Activated T-helper 1 cell treated with anti-CD3 and anti-CD28 coated beads, Interleukin-12 subunit alpha, Interleukin-12 subunit beta, Interleukin-2, Interleukin-4 antibody, amounts not matched to agents 30 ng/mL and 10 ng/mL and 1 ng/mL, durations not matched to agents 14 hours and 24 hours and 36 hours (primary cell): Measurements from ENCODE around the gene EEF1A2. TPM values are rescaled to one million over a fixed set of nuclear protein-coding genes. Genes with fewer than 3 reads are reported as not detected.

Experiments used
- DNase-seq: peaks from one replicate; pipeline ENCODE4 v3.0.0; 2021; ENCODE audit warnings: low spot score
- H3K27ac Mint-ChIP-seq: one replicate; pipeline ENCODE4 v1.8.0; 2021; ENCODE audit warnings: mild to moderate bottlenecking, mixed read lengths
- H3K27me3 Mint-ChIP-seq: one replicate; pipeline ENCODE4 v1.8.0; 2022; ENCODE audit warnings: mild to moderate bottlenecking, moderate library complexity, mixed read lengths; ENCODE audit not compliant: insufficient read depth
- H3K36me3 Mint-ChIP-seq: one replicate; pipeline ENCODE4 v1.8.0; 2021; ENCODE audit warnings: low read depth, mixed read lengths
- H3K4me1 Mint-ChIP-seq: one replicate; pipeline ENCODE4 v1.8.0; 2021; ENCODE audit warnings: low read depth, mixed read lengths
- H3K4me3 Mint-ChIP-seq: one replicate; pipeline ENCODE4 v1.8.0; 2021; ENCODE audit warnings: mild to moderate bottlenecking, moderate library complexity, mixed read lengths
- H3K9me3 Mint-ChIP-seq: one replicate; pipeline ENCODE4 v1.8.0; 2021; ENCODE audit warnings: mixed read lengths
- intact Hi-C: fragments of 100-400 bp; cut with micrococcal nuclease; formaldehyde crosslinking; loops from one replicate; pipeline ENCODE4 v1.15.1; 2024
- total RNA-seq: library from RNA; stranded (reverse); gene quantifications from 2 replicates; pipeline ENCODE4 v1.2.3, GENCODE V29; 2022

The EEF1A2 gene
- total RNA-seq, 1 donor from 2014 or later: 0.80 TPM

DNA sequence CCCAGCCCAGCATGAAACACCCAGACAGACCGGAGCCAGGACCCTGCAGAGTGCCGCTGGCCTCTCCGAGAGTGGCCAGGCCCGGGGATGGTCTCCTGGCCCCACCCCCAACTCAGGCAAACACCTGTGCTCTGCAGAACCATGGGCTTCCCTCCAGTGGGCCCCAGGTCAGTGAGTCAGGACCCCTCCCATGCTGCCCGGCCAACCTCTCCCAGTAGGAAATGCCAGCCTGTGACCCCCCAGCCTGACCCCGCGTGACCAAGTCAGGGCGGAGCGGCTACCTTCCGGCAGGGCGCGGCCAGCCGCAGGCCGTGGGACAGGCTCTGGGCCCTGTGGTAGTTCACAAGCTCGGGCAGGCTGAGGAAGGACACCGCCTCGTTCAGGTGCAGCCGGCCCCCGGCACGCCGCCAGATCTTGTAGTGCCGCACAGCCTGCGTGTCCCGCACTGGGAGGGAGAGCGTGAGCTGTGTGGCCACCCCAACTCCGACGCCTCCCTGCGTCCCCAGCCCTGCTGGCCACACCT is 35.0 kb upstream of the EEF1A2 start:
- H3K36me3 Mint-ChIP-seq: no peaks in the 10 kb centered on the region
- no peaks in the 10 kb centered on the region for H3K9me3 Mint-ChIP-seq
- DNase-seq: no peak
- no peaks in the 10 kb centered on the region for H3K4me1 Mint-ChIP-seq
- intact Hi-C loops: no loop called here
- H3K4me3 Mint-ChIP-seq: no peak overlapping the region
- peaks cover 1% of the 10 kb centered on the region for H3K27me3 Mint-ChIP-seq
- H3K27ac Mint-ChIP-seq: no peak overlapping the region

GRCh38 chr20:63533388-63533787 is 34.5 kb upstream of the EEF1A2 start:
- Mint-ChIP-seq H3K9me3 (no peaks in the 10 kb centered on the region), H3K4me3 (no peak overlapping the region), H3K36me3 (no peaks in the 10 kb centered on the region), H3K4me1 (no peaks in the 10 kb centered on the region), H3K27ac (no peak overlapping the region), H3K27me3 (peaks cover 1% of the 10 kb centered on the region)
- intact Hi-C loops: no loop called here
- no peak for DNase-seq

GRCh38 chr20:63532449-63532971 is 33.6 kb upstream of the EEF1A2 start:
- H3K27me3 Mint-ChIP-seq: peaks cover 1% of the 10 kb centered on the region
- intact Hi-C loops: no loop called here
- H3K4me3 Mint-ChIP-seq: no peak overlapping the region
- no peaks in the 10 kb centered on the region for H3K4me1 Mint-ChIP-seq
- no peak for DNase-seq
- no peaks in the 10 kb centered on the region for H3K9me3 Mint-ChIP-seq
- H3K27ac Mint-ChIP-seq: no peak overlapping the region
- no peaks in the 10 kb centered on the region for H3K36me3 Mint-ChIP-seq

DNA sequence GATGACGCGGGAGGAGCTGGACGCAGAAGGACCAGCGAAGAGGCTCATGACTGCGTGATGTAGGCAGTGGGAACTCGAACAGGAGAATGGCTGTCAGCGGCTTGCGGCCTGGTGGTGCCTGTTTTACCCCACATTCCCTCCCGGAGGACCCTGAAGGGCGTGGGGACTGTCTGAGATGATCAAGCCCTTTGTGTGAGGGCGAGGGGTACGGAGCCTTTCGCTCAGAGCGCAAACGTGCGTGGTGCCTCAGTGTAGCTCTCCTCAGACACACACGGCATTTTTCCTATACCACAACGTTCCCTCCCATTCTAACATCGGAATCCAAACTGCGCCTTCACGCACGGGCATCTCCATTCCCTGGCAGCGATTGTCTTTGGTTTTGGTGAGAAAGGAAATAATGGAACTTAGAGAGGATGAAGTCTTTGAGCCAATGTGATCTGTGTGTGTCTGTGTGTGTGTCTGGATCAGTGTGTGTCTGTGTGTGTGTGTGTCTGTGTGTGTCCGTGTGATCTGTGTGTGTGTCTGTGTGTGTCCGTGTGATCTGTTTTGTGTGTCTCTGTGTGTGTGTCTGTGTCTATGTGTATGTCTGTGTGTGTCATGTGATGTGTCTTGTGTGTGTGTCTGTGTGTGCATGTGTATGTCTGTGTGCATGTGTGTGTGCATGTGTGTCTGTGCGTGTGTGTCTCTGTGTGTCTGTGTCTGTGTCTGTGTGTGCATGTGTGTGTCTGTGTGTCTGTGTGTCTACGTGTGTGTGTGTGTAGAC is 33.0 kb upstream of the EEF1A2 start:
- Mint-ChIP-seq H3K9me3 (no peaks in the 10 kb centered on the region), H3K27ac (no peak overlapping the region), H3K4me3 (no peak overlapping the region), H3K4me1 (no peaks in the 10 kb centered on the region), H3K36me3 (no peaks in the 10 kb centered on the region), H3K27me3 (peaks cover 1% of the 10 kb centered on the region)
- no peak for DNase-seq
- intact Hi-C loops: no loop called here

- Mint-ChIP-seq H3K27me3 (peaks cover 1% of the 10 kb centered on the region), H3K36me3 (no peaks in the 10 kb centered on the region), H3K9me3 (no peaks in the 10 kb centered on the region), H3K4me3 (no peak overlapping the region), H3K4me1 (no peaks in the 10 kb centered on the region), H3K27ac (no peak overlapping the region)
- no peak for DNase-seq
- intact Hi-C loops: no loop called here
Measured at GRCh38 chr20:63530788-63531160, 31.9 kb upstream of the EEF1A2 start.

DNA sequence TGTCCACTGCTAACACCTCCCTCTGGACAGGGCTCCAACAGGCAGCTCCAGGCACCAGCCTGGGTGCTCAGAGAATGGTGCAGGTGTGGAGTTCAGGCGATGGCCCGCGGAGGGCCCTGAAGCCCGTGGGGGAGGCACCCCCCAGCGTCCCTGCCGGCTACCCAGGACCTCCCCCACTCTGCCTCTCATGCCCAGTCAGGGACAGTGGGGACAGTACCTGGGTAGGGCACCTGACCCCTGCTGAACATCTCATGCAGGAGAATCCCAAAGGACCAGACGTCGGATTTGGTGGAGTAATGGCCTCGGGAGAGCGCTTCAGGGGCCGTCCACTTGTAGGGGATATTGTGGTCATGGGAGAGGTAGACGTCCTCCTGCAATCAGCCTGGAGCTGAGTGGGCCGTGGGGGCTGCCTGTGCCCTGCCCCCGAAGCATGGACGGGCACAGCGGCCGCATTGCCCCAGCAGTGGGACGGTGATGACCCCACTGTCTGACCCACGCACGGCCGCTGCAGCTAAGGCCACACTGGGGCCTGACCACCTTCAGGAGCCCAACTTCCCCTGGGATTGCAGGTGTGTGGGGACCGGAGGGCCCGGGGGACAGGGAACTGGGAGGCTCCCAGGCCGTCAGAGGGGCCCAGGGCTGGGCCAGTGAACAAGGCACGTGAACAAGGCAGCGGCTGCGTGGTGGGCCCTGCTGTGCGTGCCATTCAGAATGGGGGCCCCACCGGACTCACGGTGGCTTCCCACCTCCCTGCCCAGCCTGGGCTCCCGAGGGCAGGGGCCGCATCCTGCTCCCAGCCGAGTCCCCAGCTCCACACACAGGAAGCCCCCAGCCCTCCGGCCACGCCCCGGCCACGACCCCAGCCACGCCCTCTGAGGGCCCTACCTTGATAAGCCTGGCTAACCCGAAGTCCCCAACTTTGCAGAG is 31.2 kb upstream of the EEF1A2 start:
- H3K27me3 Mint-ChIP-seq: peaks cover 1% of the 10 kb centered on the region
- no peaks in the 10 kb centered on the region for H3K4me1 Mint-ChIP-seq
- DNase-seq: no peak
- H3K9me3 Mint-ChIP-seq: no peaks in the 10 kb centered on the region
- no peak overlapping the region for H3K27ac Mint-ChIP-seq
- no peaks in the 10 kb centered on the region for H3K36me3 Mint-ChIP-seq
- no peak overlapping the region for H3K4me3 Mint-ChIP-seq
- intact Hi-C loops: no loop called here

DNA sequence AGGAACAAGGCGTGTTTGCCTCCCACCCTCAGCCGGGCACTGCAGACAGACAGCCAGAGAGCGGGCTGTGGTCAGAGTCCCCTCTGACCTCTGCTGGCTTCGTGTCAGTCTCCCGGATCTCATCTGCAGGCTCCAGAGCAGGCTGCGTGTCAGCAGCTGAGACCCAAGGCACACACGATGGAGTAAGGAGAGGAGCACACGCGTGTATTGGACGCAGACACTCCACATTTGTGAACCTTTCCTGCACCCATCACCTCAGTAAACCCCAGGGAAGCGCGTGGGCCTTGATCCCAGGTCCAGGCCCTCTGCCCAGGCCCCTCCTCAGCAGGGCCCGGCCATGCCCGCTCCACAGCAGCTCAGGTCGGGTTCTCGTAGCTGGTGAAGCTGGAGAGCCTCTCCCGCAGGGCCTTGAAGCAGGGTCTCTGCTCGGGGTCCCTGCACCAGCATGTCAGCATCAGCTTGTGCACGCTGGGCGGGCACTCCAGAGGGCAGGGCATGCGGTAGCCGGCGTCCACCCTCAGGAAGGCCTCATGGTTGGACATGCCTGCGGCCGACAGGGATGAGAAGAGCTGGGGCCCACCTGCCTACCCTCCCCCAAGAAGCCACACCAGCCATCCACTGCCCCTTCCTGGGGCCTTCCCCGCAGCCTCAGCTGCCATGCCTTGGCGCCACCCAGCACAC is 30.4 kb upstream of the EEF1A2 start:
- Mint-ChIP-seq H3K36me3 (no peaks in the 10 kb centered on the region), H3K4me3 (no peak overlapping the region), H3K27me3 (peaks cover 1% of the 10 kb centered on the region), H3K27ac (no peak overlapping the region), H3K9me3 (no peaks in the 10 kb centered on the region), H3K4me1 (no peaks in the 10 kb centered on the region)
- DNase-seq: no peak
- intact Hi-C loops: no loop called here

DNA sequence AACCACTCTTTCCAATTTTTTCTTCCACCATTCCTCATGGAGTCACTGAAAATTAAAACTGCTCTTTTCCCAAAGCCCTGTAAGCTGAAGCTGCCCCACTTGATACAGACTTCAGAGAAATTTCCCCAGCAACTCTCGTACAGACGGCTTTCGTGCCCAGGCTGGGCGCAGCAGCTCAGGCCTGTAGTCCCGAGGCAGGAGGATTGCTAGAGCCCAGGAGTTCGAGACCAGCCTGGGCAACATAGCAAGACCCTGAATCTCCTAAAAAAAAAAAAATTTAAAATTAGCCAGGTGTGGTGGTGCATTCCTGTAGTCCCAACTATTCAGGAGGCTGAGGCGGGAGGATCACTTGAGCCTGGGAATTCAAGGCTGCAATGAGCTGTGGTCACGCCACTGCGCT is 28.3 kb upstream of the EEF1A2 start:
- Mint-ChIP-seq H3K27me3 (no peaks in the 10 kb centered on the region), H3K4me3 (no peak overlapping the region)

DNA sequence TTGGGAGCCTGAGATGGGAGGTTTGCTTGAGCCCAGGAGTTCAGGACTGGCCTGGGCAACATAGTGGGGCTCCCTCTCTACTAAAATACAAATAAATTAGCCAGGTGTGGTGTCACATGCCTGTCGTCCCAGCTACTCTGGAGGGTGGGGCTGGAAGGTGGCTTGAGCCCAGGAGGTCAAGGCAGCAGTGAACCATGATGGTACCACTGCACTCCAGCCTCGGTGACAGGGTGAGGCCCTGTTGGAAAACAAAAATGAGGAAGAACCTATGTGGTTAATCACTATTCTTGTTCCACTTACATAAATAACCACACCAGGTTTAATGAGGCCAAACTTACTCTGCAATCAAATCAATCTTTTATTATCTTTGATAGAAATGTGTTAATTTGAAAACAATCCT is 27.1 kb upstream of the EEF1A2 start:
- Mint-ChIP-seq H3K27me3 (no peaks in the 10 kb centered on the region), H3K36me3 (peaks cover 12% of the 10 kb centered on the region), H3K27ac (no peak overlapping the region), H3K4me3 (no peak overlapping the region), H3K4me1 (no peaks in the 10 kb centered on the region), H3K9me3 (no peaks in the 10 kb centered on the region)
- intact Hi-C loops: no loop called here
- no peak for DNase-seq

More for the DNA sequence above, 28.3 kb upstream of the EEF1A2 start:
- H3K4me1 Mint-ChIP-seq: no peaks in the 10 kb centered on the region
- DNase-seq: no peak
- no peak overlapping the region for H3K27ac Mint-ChIP-seq
- H3K36me3 Mint-ChIP-seq: peaks cover 12% of the 10 kb centered on the region
- intact Hi-C loops: no loop called here
- no peaks in the 10 kb centered on the region for H3K9me3 Mint-ChIP-seq

- DNase-seq: no peak
- H3K36me3 Mint-ChIP-seq: peaks cover 12% of the 10 kb centered on the region
- no peak overlapping the region for H3K4me3 Mint-ChIP-seq
- no peaks in the 10 kb centered on the region for H3K9me3 Mint-ChIP-seq
- no peaks in the 10 kb centered on the region for H3K4me1 Mint-ChIP-seq
- H3K27ac Mint-ChIP-seq: no peak overlapping the region
- intact Hi-C loops: no loop called here
- H3K27me3 Mint-ChIP-seq: no peaks in the 10 kb centered on the region
Measured at GRCh38 chr20:63525185-63525584, 26.3 kb upstream of the EEF1A2 start.

GRCh38 chr20:63522981-63523611 is 24.2 kb upstream of the EEF1A2 start:
- Mint-ChIP-seq H3K4me3 (peak overlapping the region; percentile 71), H3K9me3 (no peaks in the 10 kb centered on the region), H3K27me3 (peaks cover 4% of the 10 kb centered on the region), H3K4me1 (no peaks in the 10 kb centered on the region), H3K27ac (no peak overlapping the region), H3K36me3 (peaks cover 12% of the 10 kb centered on the region)
- intact Hi-C loops: no loop called here
- DNase-seq: no peak

DNA sequence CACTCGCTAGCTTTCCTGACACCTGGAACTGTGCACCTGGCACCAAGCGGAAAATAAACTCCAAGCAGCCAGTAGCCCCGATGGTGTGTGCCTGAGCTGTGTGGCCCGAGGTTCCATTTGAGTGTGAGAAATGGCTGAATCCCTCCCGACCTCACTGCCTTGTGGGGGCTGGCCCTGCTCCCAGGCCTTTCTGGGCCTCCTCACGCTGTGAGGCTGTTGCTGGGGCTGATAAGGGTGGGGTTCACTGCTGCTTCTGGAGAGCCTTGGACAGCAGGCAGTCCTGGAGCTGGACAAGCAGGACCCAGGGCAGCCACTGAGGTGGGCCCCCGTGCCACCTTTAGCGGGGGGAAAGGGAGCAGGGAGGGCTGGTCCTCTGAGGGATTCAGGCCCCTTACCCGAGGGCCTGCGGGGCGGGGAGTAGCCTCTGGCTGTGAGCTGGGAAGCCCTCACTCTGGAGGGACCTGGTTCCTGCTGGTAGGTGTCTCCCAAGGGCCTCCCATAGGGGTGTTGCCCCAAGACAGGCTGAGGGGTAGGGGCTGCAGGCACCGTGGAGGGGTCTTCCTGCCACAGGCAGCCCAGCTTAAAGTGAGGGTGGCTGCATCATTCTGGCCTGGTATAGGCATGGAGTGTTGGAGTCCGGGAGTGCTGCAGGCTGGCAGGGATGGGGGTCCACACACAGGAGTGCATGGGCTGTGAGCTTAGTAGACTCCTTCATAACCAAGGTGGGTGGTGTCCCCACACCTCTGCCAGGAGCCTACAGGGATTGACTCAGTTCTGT is 23.4 kb upstream of the EEF1A2 start:
- no peak for DNase-seq
- Mint-ChIP-seq H3K36me3 (peaks cover 12% of the 10 kb centered on the region), H3K4me3 (peak overlapping the region; percentile 71), H3K27me3 (peaks cover 4% of the 10 kb centered on the region), H3K27ac (peak overlapping the region; percentile 19), H3K9me3 (no peaks in the 10 kb centered on the region), H3K4me1 (no peaks in the 10 kb centered on the region)
- intact Hi-C loops: no loop called here
